KG1 (cell line): Measurements from ENCODE around the gene C5AR2.
"Not testable (repeated sequence)": the region's sequence is repeated elsewhere in the genome, so short reads cannot be mapped to it uniquely, and the experiment has no call there.

Source experiments
- DNase-seq: peaks from one replicate; lab custom pipeline; 2025; lab: John Stamatoyannopoulos, UW

Gene C5AR2

DNA sequence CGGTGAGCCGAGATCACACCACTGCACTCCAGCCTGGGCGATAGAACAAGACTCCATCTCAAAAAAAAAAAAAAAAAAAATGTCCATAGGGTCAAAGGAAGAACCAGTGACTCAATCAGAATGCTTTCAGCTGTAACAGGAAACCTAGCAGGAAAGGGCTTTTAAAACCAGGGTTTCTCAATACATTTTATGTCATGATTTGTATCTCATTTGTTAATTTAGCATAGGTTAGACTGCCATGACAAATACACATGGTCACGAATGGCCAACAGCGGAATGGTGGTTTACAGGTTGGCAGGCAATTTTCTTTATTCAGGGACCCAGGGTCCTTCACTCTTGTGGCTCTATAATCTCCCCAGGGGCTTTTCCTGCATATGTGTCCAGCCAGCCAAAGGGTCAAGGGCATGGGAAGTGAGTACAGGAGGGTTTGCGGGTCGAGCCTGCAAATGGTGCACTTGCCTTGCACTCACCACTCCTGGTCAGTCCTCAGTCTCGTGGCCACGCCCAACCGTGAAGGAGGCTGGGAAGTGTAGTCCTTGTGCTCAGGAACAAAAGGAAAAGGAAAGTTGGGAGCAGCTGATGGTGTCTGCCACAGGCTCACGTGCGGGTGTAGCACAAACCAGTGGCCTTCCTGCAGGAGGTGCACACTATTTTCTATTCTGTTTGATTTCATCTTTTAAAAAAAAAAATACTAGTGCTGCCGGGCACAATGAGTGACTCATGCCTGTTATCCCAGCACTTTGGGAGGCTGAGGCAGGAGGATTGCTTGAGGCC lies 32.0 kb downstream of the C5AR2 start:
- DNase-seq = no peak

DNA sequence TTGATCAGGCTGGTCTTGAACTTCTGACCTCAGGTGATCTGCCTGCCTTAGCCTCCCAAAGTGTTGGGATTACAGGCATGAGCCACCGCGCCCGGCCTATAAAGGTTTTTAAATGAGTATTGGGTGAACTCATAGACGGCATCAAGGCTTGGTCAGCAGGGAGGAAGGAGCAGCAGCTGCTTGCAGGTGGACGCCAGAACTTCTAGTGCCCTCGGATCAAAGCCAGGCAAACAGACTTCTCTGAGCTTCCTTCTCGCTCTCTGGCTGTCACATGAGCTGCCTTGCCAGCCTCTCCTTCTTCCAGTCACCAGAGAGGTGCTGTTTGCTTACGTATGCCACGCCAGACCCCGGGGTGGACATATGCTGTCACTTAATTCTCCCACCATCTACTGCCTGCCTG lies 33.5 kb downstream of the C5AR2 start:
- not testable (repeated sequence) for DNase-seq

DNA sequence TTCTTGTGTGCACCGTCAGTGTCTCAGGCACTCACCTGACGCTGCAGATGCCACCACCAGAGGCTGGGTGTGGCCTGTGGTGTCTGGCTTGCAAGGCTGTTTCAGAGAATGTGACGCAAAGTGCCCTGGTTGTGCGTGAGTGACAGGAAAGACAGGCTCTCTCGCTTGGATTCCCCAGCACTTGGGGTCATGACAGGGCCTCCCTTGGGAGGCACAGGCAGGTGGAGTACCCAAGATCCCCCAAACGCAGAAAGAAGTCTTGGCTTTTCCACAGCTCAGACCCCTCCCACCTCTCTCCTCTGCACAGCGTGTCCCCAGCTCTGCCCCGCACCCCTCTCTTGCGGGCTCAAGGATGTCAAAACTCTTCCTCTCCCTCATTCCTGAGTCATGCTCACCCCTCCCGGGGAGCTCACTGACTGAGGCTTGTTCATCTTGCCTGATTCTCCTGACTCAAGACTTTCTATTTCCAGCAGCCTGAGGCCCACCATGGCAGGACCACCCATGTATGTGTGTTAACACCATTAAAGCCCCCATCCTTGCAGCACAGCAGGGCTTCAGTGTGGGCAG lies 38.2 kb downstream of the C5AR2 start:
- no peak for DNase-seq

DNA sequence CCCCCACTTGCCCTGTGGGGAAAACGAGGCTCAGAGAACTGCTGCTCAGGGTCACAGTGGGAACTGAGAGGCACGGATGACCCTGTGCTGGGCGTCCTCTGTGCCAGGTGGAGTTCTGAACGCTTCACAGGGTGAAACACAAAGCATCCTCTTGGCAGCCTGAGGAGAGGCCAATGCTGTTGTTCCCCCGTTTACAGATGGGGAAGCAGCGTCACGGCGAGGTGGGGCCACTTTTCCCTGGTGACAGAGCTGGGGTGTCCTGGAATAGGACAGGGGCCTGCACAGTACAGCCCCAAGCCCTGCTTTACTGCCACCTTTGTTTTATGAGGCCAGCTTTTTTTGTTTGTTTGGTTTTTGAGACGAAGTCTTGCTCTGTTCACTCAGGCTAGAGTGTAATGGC lies 39.3 kb downstream of the C5AR2 start:
- no peak for DNase-seq

DNA sequence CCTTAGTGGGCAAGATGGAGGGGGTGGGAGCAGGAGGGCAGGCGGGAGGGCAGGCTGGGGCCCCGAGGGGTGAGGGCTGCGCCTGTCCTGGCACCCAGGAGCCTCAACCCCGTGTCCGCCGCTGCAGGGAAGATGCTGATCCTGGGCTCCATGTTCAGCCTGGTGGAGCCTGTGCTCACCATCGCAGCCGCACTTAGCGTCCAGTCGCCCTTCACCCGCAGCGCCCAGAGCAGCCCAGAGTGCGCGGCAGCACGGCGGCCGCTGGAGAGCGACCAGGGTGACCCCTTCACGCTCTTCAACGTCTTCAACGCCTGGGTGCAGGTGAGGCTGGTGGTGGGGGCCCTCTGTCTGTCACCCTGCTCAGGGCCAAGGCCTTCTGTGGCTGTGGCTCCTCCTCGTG lies 40.6 kb downstream of the C5AR2 start:
- no peak for DNase-seq

DNA sequence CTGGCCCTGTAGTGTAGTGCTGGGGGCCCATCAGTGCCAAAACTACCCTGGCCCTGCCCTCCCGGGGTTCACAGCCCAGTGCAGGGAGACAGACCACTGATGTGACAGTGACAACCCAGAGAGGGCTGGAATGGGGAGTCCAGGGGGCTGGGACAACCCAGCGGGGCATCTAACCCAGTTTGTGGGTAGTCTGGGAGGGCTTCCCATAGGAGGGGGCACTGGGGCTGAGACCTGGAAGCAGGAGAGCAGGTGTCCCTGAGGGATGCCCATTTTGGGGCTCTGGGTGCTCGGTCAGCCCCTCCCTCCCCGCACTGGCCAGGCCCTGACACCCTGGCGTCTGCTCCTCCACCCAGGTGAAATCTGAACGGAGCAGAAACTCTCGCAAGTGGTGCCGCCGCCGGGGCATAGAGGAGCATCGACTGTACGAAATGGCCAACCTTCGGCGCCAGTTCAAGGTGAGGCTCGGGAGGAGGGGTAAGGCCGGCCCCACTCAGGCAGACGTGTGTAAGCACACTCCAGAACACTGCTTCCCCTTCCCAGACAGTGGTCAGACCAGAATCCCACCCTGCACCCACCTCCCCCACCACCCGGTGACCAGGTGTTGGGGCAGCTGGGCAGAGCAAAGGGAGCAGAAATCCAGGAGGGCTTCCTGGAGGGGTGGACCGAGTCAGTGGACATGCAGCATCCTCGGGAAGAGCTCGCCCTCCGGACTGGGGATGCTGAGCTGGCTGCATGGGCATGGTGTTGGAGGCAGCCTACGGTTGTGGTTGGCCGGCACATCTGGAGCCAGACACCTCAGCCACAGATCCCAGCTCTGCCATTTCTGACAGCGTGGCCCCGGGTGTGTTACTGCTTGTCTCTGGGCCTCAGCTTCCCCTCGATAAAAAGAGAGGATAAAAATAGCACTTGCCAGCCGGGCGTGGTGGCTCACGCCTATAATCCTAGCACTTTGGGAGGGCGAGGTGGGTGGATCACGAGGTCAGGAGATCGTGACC lies 41.6 kb downstream of the C5AR2 start:
- no peak for DNase-seq

DNA sequence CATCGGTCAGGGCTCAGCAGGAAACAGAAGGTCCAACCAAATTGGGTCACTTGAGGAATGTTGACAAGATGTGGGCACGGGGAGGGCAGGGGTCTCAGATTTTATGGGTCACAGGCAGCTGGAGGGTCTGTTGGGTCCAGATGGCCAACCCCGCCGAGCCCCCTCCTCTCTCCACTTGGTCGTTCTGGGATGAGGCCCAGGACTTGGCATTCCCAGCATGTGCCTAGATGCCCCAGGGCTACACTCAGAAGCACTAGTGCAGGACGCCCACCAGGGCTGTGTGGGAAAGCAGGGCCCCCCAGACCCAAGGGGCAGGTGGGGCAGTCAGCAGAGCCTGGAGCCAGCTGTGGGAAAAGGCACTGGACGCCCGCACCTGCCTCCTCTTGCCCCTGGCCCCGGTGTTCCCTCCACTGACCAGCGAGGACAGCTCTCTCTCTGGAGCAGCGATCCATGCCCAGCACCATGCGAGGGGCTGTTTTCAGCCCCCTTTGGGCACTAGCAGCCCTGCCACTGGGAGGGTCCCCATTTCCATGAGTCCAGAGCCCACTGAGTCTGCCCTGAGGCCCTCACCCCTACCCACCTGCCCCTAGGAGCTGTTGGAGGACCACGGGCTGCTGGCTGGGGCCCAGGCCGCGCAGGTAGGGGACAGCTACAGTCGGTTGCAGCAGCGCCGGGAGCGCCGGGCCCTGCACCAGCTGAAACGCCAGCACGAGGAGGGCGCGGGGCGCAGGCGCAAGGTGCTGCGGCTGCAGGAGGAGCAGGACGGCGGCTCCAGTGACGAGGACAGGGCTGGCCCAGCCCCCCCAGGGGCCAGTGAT lies 43.1 kb downstream of the C5AR2 start:
- DNase-seq = no peak

DNA sequence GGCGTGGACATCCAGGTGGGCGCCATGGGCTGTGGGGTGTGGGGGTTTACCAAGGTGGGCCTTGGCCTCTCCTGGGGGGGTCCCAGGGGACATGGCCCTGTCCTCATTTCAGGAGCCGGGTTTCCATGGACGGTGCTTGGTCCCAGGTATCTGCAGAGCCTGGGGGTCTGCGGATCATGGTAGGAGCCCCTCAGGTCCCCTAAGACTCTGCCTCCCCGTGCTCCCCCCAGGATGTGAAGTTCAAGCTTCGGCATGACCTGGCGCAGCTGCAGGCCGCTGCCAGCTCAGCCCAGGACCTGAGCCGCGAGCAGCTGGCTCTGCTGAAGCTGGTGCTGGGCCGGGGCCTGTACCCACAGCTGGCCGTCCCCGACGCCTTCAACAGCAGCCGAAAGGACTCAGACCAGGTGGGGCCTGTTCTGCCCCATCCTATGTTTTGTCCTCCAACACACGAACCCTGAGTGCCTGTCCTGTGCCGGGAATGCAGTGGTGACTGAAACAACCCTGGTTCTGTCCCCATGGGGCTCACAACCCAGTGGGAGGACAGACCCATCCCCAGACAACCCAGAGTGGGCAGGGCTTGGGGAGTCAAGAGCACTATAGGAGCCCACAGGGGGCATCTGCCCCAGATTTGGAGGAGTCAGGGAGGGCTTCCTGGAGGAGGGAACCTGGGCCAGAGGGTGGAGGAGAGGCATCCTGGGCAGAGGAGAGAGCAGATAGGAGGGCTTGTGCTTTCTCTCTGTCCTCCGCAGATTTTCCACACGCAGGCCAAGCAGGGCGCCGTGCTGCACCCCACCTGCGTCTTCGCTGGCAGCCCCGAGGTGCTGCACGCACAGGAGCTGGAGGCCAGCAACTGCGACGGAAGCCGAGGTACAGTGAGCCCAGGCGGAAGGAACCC lies 44.0 kb downstream of the C5AR2 start:
- DNase-seq = no peak

DNA sequence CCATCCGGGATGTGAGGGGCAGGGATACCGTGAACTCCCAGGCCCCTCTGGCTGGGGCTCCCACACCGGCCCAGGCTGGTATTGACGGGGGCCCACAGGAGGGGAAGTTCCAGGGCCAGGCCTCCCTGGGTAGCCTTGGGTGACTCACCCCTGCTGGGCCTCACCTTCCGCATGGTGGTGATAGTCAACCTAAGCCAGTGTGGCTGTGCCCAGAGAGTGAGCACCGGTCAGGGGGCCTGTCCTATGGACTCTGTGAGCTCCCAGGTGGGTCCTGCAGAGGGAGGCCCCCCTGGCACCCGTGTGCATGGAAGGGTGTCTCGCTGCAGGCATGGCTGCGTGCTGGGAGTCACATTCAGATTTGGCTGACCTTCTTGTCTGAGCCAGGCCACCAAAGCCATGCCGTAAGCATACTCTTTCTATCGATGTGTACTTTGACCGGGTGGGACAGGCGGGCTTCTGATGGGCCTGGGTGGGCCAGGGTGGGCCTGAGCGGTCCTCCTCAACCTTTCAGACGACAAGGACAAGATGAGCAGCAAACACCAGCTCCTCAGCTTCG lies 44.7 kb downstream of the C5AR2 start:
- DNase-seq = no peak

DNA sequence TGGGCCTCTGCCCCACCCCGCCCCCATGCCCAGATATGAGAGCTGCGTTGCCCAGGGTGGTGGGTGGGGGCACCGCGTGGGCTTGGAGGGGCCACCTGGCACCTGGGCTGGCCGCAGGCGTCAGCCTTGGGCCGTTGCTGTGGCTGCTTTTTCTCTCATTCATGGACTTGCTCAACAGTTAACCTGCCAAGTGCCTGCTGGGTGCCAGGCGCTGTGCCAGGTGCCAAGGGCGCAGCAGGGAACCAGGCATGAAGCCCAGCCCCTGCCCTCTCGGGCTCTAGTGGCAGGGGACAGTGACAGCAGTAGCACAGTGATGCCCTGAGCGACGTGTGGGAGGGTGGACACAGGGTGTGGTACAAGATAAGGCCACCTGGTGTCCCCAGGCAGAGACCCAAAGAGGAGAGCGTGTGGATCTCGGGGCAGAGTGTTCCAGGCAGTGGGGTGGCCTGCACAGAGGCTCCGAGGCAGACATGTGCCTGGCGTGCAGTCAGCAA lies 45.3 kb downstream of the C5AR2 start:
- DNase-seq = no peak

DNA sequence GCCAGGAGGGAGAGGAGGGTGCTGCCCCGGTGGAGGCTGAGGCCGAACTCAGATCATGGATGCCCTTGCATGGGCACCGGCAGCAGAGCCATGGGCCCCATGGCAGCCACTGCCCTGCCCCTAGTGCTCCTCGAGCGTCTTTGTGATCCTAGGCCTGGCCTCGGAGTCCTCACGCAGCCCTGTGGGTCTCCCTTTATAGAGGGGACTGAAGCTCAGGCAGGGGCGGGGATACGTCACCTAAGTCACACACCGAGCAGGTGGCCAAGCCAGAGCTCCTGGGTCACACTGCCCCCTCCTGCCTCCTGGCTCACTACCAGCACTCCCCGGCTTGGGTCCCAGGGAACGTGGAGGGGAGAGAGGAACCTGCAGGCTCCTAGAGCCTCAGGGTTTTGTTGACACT lies 45.8 kb downstream of the C5AR2 start:
- no peak for DNase-seq

DNA sequence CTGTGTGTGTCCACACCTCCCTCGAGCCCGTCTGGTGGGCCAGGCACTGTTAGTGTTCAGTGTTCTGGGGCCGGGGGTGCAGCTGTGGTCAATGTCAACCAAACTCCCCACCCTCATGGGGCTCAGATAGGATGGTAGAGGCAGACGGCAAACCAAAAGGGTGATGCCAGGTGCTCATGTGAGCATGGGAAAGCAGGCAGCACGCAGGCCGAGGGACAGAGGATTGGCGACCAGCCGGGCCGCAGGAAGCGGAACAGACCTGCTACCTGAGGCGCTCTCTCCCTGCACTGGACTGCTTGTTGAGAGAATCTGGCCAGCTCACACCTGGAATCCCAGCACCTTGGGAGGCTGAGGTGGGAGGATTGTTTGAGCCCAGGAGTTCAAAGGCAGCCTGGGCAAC lies 46.3 kb downstream of the C5AR2 start:
- no peak for DNase-seq

DNA sequence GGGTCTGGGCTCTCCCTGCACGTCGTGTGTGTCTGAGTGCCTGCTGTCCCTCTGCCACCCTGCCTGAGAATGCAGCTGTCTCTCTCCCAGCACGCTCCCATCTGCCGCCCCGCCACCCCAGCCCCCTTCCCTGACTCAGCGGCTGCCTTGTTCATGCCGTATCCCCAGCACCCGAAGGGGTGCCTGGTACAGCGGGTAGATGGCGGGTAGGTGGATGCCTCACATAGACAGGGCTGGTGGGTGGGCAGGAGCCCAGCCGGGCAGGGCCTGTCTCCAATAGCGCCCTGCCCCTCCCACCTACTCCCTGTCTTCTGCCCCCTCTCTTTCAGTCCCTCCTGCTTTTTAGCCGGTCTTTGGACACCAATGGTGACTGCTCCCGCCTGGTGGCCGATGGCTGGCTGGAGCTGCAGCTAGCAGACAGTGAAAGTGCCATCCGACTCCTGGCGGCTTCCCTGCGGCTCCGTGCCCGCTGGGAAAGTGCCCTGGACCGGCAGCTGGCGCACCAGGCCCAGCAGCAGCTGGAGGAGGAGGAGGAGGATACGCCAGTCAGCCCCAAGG lies 47.5 kb downstream of the C5AR2 start:
- DNase-seq = no peak

DNA sequence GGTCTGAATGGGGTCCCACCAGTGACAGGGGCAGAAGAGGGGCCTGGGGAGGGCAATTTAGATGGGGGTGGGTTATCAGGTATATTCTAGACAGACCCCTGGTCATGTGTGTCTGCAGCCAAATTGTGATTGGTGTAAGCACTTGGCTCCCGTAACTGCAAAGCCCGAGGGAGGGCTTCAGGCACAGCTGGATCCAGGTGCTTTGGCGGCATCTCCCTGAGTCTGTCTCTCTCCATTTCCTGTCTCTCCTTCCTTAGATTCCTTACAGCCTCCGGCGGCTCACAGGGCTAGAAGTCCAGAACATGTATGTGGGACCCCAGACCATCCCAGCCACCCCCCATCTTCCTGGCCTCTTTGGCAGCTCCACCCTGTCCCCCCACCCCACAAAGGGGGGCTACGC lies 48.6 kb downstream of the C5AR2 start:
- no peak for DNase-seq

DNA sequence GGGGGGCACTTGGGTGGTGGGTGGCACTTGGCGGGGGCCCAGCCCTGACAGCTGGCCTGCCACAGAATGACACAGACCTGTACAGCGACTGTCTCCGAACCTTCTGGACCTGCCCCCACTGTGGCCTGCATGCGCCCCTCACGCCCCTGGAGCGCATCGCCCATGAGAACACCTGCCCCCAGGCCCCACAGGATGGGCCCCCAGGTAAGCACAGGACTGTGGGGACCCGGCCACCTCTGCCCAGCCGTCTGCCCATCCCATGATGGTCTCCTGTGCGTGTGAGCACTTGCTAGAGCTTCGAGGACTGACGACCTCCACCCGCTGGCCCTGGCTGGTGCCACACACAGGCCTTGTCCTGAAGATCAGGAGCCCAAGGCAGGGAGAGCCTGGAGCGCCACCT lies 49.1 kb downstream of the C5AR2 start:
- no peak for DNase-seq

DNA sequence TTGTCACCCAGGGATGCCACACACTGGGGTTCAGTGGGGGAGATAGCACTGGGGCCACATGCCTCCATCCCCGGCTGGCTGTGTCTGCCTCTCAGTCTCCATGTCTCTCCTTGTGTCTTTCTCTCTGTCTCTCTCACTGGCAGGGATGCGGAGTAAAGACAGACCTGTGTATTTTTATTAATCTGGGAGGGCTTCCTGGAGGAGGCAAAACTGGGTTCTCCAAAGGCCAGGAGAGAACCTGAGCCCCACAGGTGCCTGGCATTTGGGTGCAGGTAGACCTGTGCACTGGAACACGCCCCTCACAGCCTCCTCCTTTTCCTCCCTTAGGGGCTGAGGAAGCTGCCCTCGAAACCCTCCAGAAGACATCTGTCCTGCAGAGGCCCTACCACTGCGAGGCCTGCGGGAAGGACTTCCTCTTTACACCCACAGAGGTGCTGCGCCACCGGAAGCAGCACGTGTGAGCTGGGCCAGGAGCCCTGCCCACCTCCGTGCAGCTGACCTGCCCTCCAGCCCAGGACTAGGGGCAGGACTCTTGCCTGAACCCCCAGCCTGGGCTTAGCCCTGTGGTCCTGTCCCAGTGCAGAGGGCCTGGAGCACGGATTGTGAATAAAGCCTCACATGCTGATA lies 49.8 kb downstream of the C5AR2 start:
- DNase-seq = no peak

DNA sequence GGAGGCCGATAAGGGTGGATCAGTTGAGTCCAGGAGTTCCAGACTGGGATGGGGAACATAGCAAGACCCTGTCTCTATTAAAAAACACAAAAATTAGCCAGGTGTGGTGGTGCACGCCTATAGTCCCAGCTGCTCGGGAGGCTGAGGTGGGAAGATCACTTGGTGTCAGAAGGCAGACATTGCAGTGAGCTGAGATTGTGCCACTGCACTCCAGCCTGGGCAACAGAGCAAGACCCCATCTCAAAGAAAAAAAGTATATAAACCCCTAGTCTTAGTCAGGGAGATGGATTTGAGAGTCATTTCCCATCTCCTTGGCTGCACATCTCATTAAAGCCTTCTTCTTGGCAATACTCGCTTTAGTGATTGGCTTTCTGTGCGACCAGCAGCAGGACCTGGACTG lies 51.9 kb downstream of the C5AR2 start:
- DNase-seq = not testable (repeated sequence)

DNA sequence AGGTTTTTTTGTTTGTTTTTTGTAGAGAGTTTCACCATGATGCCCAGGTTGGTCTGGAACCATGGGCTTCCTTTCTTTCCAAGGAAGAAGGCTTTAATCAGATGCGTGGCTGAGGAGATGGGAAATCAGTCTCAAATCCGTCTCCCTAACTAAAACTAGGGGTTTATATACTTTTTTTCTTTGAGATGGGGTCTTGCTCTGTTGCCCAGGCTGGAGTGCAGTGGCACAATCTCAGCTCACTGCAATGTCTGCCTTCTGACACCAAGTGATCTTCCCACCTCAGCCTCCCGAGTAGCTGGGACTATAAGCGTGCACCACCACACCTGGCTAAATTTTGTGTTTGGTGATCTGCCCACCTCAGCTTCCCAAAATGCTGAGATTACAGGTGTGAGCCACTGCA lies 52.6 kb downstream of the C5AR2 start:
- not testable (repeated sequence) for DNase-seq

DNA sequence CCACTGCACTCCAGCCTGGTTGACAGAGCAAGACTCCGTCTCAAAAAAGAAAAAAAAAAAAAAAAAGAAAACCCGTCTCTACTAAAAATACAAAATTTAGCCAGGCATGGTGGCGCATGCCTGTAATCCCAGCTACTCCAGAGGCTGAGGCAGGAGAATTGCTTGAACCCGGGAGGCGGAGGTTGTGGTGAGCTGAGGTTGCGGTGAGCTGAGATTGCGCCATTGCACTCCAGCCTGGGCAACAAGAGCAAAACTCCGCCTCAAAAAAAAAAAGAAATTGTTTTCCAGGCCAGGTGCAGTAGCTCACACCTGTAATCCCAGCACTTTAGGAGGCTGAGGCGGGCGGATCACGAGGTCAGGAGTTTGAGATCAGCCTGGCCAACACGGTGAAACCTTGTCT lies 54.6 kb downstream of the C5AR2 start:
- not testable (repeated sequence) for DNase-seq

DNA sequence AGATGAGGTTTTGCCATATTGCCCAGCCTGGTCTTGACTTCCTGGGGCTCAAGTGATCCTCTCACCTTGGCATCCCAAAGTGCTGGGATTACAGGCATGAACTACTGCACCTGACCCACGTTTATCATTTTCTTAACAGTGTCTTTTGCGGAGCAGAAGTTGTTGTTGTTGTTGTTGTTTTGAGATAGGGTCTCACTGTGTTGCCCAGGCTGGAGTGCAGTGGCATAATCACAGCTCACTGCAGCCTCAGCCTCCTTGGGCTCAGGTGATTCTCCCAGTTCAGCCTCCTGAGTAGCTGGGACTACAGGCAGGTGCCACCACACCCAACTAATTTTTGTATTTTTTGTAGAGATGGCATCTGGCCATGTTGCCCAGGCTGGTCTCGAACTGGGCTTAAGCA lies 55.6 kb downstream of the C5AR2 start:
- DNase-seq = not testable (repeated sequence)
